Activated CD8-positive, alpha-beta memory T cell treated with anti-CD3 and anti-CD28 coated beads for 36 hours (primary cell): Measurements from ENCODE around the gene SH2B2. TPM values are rescaled to one million over a fixed set of nuclear protein-coding genes. Genes with fewer than 3 reads are reported as not detected.
"Not testable (repeated sequence)": the region's sequence is repeated elsewhere in the genome, so short reads cannot be mapped to it uniquely, and the experiment has no call there.

Source experiments
- CTCF ChIA-PET: fragments of 350-600 bp; sonication (Branson Sonifier 250); formaldehyde crosslinking; loops from one replicate; lab custom pipeline; 2021; ENCODE audit warnings: antibody characterized with exemption; lab: Charles Lee
- POLR2A ChIA-PET: fragments of 350-600 bp; sonication (Branson Sonifier 250); formaldehyde crosslinking; loops from one replicate; lab custom pipeline; 2021; ENCODE audit warnings: antibody characterized with exemption; lab: Charles Lee
- total RNA-seq, 2 experiments: library from RNA; stranded (reverse); gene quantifications; one replicate each; pipeline ENCODE4 v1.2.3, GENCODE V29; 2021

Gene SH2B2
- total RNA-seq, 2 experiments from 2014 or later, result 2.2 to 2.5 TPM

GRCh38 chr7:102364394-102364886, 77.8 kb downstream of the SH2B2 start:
- CTCF ChIA-PET, result interaction anchor here (0.6 kb wide), 1 partner anchor 85 kb away, joined by 3 read pairs; no protein-coding TSS in a partner anchor
- POLR2A ChIA-PET, result not testable (repeated sequence)

- CTCF ChIA-PET, POLR2A ChIA-PET: not testable (repeated sequence)
These were observed 78.7 kb downstream of the SH2B2 start for GRCh38 chr7:102365390-102365789.

- CTCF ChIA-PET, POLR2A ChIA-PET: not testable (repeated sequence)
These were observed 83.4 kb downstream of the SH2B2 start for GRCh38 chr7:102370038-102370437.

Other genes with a start within 250 kb of the SH2B2 start
- gene SPDYE6, start 69.6 kb downstream of the SH2B2 start, total RNA-seq, result not detected
- gene PRKRIP1, start 109.5 kb downstream of the SH2B2 start, total RNA-seq, result 10 to 100 TPM; 23.8 to 25.5 TPM
- gene ORAI2, start 146.7 kb downstream of the SH2B2 start, total RNA-seq, result 10 to 100 TPM; 56.4 to 57.5 TPM
- 10 to 100 TPM; 10.8 to 10.9 TPM for gene ALKBH4, start 178.0 kb downstream of the SH2B2 start, total RNA-seq
- 10 to 100 TPM; 25.1 to 25.9 TPM for gene LRWD1, start 178.1 kb downstream of the SH2B2 start, total RNA-seq
- 10 to 100 TPM; 71.2 to 72.9 TPM for gene POLR2J, start 192.1 kb downstream of the SH2B2 start, total RNA-seq
- 10 to 100 TPM; 23.7 to 23.9 TPM for gene RASA4B, start 230.9 kb downstream of the SH2B2 start, total RNA-seq